ENCODE measurements around the gene CPSF4L. TPM values are rescaled to one million over a fixed set of nuclear protein-coding genes. Genes with fewer than 3 reads are reported as not detected.

CPSF4L gene
- total RNA-seq, 1 donor from 2014 or later: not detected

- Mint-ChIP-seq H3K27me3 (ENCODE audit: low read depth) (no peaks in the 10 kb centered on the region), H3K36me3 (ENCODE audit: low read depth) (no peaks in the 10 kb centered on the region), H3K9me3 (no peaks in the 10 kb centered on the region), H3K27ac (no peak overlapping the region), H3K4me1 (ENCODE audit: low read depth) (peaks cover 4% of the 10 kb centered on the region), H3K4me3 (ENCODE audit: low read depth) (no peak overlapping the region)
- intact Hi-C loops (cut with micrococcal nuclease): no loop called here
- no peak for DNase-seq (ENCODE audit: low spot score)
Observed at GRCh38 chr17:73285603-73285908, 23.9 kb upstream of the CPSF4L start.

- Mint-ChIP-seq H3K36me3 (ENCODE audit: low read depth) (no peaks in the 10 kb centered on the region), H3K9me3 (no peaks in the 10 kb centered on the region), H3K27ac (no peak overlapping the region), H3K4me3 (ENCODE audit: low read depth) (no peak overlapping the region), H3K4me1 (ENCODE audit: low read depth) (no peaks in the 10 kb centered on the region), H3K27me3 (ENCODE audit: low read depth) (no peaks in the 10 kb centered on the region)
- DNase-seq (ENCODE audit: low spot score): no peak
- intact Hi-C loops (cut with micrococcal nuclease): no loop called here
Observed at GRCh38 chr17:73284906-73285602, 23.4 kb upstream of the CPSF4L start.

- Mint-ChIP-seq H3K27me3 (ENCODE audit: low read depth) (no peaks in the 10 kb centered on the region), H3K27ac (no peak overlapping the region), H3K9me3 (no peaks in the 10 kb centered on the region), H3K4me1 (ENCODE audit: low read depth) (no peaks in the 10 kb centered on the region), H3K4me3 (ENCODE audit: low read depth) (no peak overlapping the region), H3K36me3 (ENCODE audit: low read depth) (no peaks in the 10 kb centered on the region)
- intact Hi-C loops (cut with micrococcal nuclease): no loop called here
- no peak for DNase-seq (ENCODE audit: low spot score)
Observed at GRCh38 chr17:73284354-73284753, 22.7 kb upstream of the CPSF4L start.

- no peak overlapping the region for H3K4me3 Mint-ChIP-seq (ENCODE audit: low read depth)
- no peaks in the 10 kb centered on the region for H3K4me1 Mint-ChIP-seq (ENCODE audit: low read depth)
- H3K27me3 Mint-ChIP-seq (ENCODE audit: low read depth): no peaks in the 10 kb centered on the region
- intact Hi-C loops (cut with micrococcal nuclease): no loop called here
- H3K36me3 Mint-ChIP-seq (ENCODE audit: low read depth): no peaks in the 10 kb centered on the region
- no peaks in the 10 kb centered on the region for H3K9me3 Mint-ChIP-seq
- no peak for DNase-seq (ENCODE audit: low spot score)
- no peak overlapping the region for H3K27ac Mint-ChIP-seq
Observed at GRCh38 chr17:73283841-73284282, 22.2 kb upstream of the CPSF4L start.

GRCh38 chr17:73283250-73283649 is 21.6 kb upstream of the CPSF4L start:
- Mint-ChIP-seq H3K4me1 (ENCODE audit: low read depth) (no peaks in the 10 kb centered on the region), H3K27me3 (ENCODE audit: low read depth) (no peaks in the 10 kb centered on the region), H3K4me3 (ENCODE audit: low read depth) (no peak overlapping the region), H3K27ac (no peak overlapping the region), H3K9me3 (no peaks in the 10 kb centered on the region), H3K36me3 (ENCODE audit: low read depth) (no peaks in the 10 kb centered on the region)
- DNase-seq (ENCODE audit: low spot score): no peak
- intact Hi-C loops (cut with micrococcal nuclease): no loop called here

- DNase-seq (ENCODE audit: low spot score): no peak
- no peak overlapping the region for H3K27ac Mint-ChIP-seq
- no peak overlapping the region for H3K4me3 Mint-ChIP-seq (ENCODE audit: low read depth)
- H3K4me1 Mint-ChIP-seq (ENCODE audit: low read depth): no peaks in the 10 kb centered on the region
- no peaks in the 10 kb centered on the region for H3K36me3 Mint-ChIP-seq (ENCODE audit: low read depth)
- H3K27me3 Mint-ChIP-seq (ENCODE audit: low read depth): no peaks in the 10 kb centered on the region
- H3K9me3 Mint-ChIP-seq: no peaks in the 10 kb centered on the region
- intact Hi-C loops (cut with micrococcal nuclease): no loop called here
Observed at GRCh38 chr17:73282629-73283028, 20.9 kb upstream of the CPSF4L start.

GRCh38 chr17:73281928-73282327 is 20.2 kb upstream of the CPSF4L start:
- DNase-seq (ENCODE audit: low spot score): no peak
- Mint-ChIP-seq H3K27ac (no peak overlapping the region), H3K4me3 (ENCODE audit: low read depth) (no peak overlapping the region), H3K9me3 (no peaks in the 10 kb centered on the region), H3K4me1 (ENCODE audit: low read depth) (no peaks in the 10 kb centered on the region), H3K36me3 (ENCODE audit: low read depth) (no peaks in the 10 kb centered on the region), H3K27me3 (ENCODE audit: low read depth) (no peaks in the 10 kb centered on the region)
- intact Hi-C loops (cut with micrococcal nuclease): no loop called here

- Mint-ChIP-seq H3K36me3 (ENCODE audit: low read depth) (no peaks in the 10 kb centered on the region), H3K27ac (no peak overlapping the region), H3K9me3 (no peaks in the 10 kb centered on the region), H3K27me3 (ENCODE audit: low read depth) (no peaks in the 10 kb centered on the region), H3K4me3 (ENCODE audit: low read depth) (no peak overlapping the region), H3K4me1 (ENCODE audit: low read depth) (no peaks in the 10 kb centered on the region)
- DNase-seq (ENCODE audit: low spot score): no peak
- intact Hi-C loops (cut with micrococcal nuclease): no loop called here
Observed at GRCh38 chr17:73280191-73280590, 18.5 kb upstream of the CPSF4L start.

- DNase-seq (ENCODE audit: low spot score): no peak
- Mint-ChIP-seq H3K4me3 (ENCODE audit: low read depth) (no peak overlapping the region), H3K27me3 (ENCODE audit: low read depth) (no peaks in the 10 kb centered on the region), H3K36me3 (ENCODE audit: low read depth) (no peaks in the 10 kb centered on the region), H3K9me3 (no peaks in the 10 kb centered on the region), H3K4me1 (ENCODE audit: low read depth) (no peaks in the 10 kb centered on the region), H3K27ac (no peak overlapping the region)
- intact Hi-C loops (cut with micrococcal nuclease): no loop called here
Observed at GRCh38 chr17:73279704-73280103, 18.0 kb upstream of the CPSF4L start.

- no peaks in the 10 kb centered on the region for H3K36me3 Mint-ChIP-seq (ENCODE audit: low read depth)
- H3K27ac Mint-ChIP-seq: no peak overlapping the region
- no peaks in the 10 kb centered on the region for H3K9me3 Mint-ChIP-seq
- intact Hi-C loops (cut with micrococcal nuclease): no loop called here
- no peaks in the 10 kb centered on the region for H3K4me1 Mint-ChIP-seq (ENCODE audit: low read depth)
- DNase-seq (ENCODE audit: low spot score): no peak
- H3K27me3 Mint-ChIP-seq (ENCODE audit: low read depth): no peaks in the 10 kb centered on the region
- no peak overlapping the region for H3K4me3 Mint-ChIP-seq (ENCODE audit: low read depth)
Observed at GRCh38 chr17:73278465-73279453, 17.1 kb upstream of the CPSF4L start.

GRCh38 chr17:73278049-73278464 is 16.4 kb upstream of the CPSF4L start:
- intact Hi-C loops (cut with micrococcal nuclease): no loop called here
- no peaks in the 10 kb centered on the region for H3K27me3 Mint-ChIP-seq (ENCODE audit: low read depth)
- no peak overlapping the region for H3K4me3 Mint-ChIP-seq (ENCODE audit: low read depth)
- no peaks in the 10 kb centered on the region for H3K9me3 Mint-ChIP-seq
- H3K4me1 Mint-ChIP-seq (ENCODE audit: low read depth): no peaks in the 10 kb centered on the region
- no peaks in the 10 kb centered on the region for H3K36me3 Mint-ChIP-seq (ENCODE audit: low read depth)
- H3K27ac Mint-ChIP-seq: no peak overlapping the region
- DNase-seq (ENCODE audit: low spot score): no peak

GRCh38 chr17:73274490-73274889 is 12.8 kb upstream of the CPSF4L start:
- intact Hi-C loops (cut with micrococcal nuclease): no loop called here

GRCh38 chr17:73272906-73273218 is 11.2 kb upstream of the CPSF4L start:
- Mint-ChIP-seq H3K27me3 (ENCODE audit: low read depth) (no peaks in the 10 kb centered on the region), H3K27ac (no peak overlapping the region), H3K4me1 (ENCODE audit: low read depth) (no peaks in the 10 kb centered on the region), H3K4me3 (ENCODE audit: low read depth) (no peak overlapping the region), H3K9me3 (no peaks in the 10 kb centered on the region), H3K36me3 (ENCODE audit: low read depth) (no peaks in the 10 kb centered on the region)
- intact Hi-C loops (cut with micrococcal nuclease): no loop called here
- DNase-seq (ENCODE audit: low spot score): no peak

More at GRCh38 chr17:73274490-73274889, 12.8 kb upstream of the CPSF4L start:
- Mint-ChIP-seq H3K27me3 (ENCODE audit: low read depth) (no peaks in the 10 kb centered on the region), H3K36me3 (ENCODE audit: low read depth) (no peaks in the 10 kb centered on the region), H3K4me3 (ENCODE audit: low read depth) (no peak overlapping the region), H3K27ac (no peak overlapping the region), H3K9me3 (no peaks in the 10 kb centered on the region), H3K4me1 (ENCODE audit: low read depth) (no peaks in the 10 kb centered on the region)
- no peak for DNase-seq (ENCODE audit: low spot score)

Measured in activated T-helper 2 cell treated with anti-CD3 and anti-CD28 coated beads, Interferon-gamma antibody, Interleukin-2, Interleukin-4, amounts not matched to agents 10 μg/mL and 5 μg/mL and 100 μg/mL, durations not matched to agents 14 hours and 24 hours and 36 hours (primary cell).